ENCODE results near the gene GPC5. TPM values are rescaled to one million over a fixed set of nuclear protein-coding genes. Genes with fewer than 3 reads are reported as not detected.
"Not testable (repeated sequence)": the region's sequence is repeated elsewhere in the genome, so short reads cannot be mapped to it uniquely, and the experiment has no call there.

The GPC5 gene
- total RNA-seq, 1 experiment from 2014 or later = 0.07 TPM

GRCh38 chr13:91368676-91369440 lies 29.6 kb upstream of the GPC5 start:
- DNase-seq (ENCODE audit: extremely low read depth, low read depth) = no peak

- DNase-seq (ENCODE audit: extremely low read depth, low read depth) = no peak
These were observed 29.0 kb upstream of the GPC5 start for GRCh38 chr13:91369441-91369831.

DNA sequence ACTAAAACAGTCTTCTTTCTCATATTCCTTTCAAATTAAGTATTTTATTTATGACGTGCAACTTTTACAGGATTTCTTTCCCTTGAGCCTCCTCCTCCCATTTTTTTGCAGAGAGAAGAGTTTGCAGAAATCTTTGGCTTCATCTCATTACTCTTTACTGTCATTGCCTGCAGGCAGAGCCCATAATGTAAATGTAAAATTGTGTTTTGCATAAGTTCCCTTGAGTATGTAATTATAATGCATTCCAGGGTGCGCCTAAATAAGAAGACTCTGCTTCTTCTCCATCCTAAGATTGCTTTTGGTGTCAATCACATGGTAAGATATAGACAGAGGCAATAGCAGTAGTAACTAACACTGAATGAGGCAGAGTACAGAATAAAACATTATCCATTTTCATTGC lies 27.9 kb upstream of the GPC5 start:
- no peak for DNase-seq (ENCODE audit: extremely low read depth, low read depth)

- no peak for DNase-seq (ENCODE audit: extremely low read depth, low read depth)
These were observed 25.5 kb upstream of the GPC5 start for GRCh38 chr13:91372911-91373310.

DNA sequence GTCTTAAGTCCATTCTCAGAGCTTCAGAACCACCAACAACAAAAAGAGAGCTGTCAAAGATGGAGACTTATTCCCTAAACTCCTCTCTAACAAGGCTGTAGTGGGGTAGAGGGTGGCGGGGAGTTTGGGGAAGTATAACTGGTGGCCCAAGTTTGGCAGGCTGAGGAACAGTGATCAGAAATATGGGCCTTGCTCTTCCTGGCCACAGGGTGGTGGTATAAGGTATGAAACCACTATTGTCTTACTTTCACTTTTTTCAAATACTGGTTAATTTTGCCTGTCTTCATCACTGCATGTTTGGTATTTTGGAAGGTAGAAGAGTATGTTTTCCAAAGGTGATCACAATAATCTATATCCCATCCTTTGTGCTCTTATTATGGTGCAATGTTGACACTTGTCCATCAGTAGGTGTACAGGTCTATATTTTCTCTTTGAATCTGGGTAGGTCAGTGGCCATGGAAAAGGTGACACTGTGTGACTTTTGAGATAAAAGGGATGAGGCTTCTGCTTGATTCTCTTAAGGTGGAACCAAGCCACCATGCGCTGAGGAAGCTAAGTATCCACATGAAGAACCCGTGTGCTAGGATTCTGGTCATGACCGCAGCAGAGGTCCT lies 23.2 kb upstream of the GPC5 start:
- DNase-seq (ENCODE audit: extremely low read depth, low read depth) = no peak

DNA sequence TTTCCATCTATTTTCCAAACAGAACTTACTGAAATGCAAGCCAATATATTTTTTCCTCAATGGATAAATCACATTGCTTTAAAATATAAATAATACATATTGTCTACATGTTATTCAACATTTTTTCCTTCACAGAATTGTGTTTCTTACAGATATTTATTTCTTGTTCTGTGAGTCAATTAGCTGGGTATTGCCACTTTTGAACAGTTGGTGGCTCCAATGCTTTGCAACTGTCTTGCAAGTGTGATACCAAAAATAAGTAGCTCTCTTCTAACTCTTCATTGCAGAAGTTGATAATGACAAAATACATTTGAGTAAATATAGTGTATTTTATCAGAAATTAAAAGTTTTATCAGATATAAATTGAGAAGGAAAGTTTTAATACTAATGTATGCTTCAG lies 17.1 kb upstream of the GPC5 start:
- DNase-seq (ENCODE audit: extremely low read depth, low read depth) = peak; percentile 11

DNA sequence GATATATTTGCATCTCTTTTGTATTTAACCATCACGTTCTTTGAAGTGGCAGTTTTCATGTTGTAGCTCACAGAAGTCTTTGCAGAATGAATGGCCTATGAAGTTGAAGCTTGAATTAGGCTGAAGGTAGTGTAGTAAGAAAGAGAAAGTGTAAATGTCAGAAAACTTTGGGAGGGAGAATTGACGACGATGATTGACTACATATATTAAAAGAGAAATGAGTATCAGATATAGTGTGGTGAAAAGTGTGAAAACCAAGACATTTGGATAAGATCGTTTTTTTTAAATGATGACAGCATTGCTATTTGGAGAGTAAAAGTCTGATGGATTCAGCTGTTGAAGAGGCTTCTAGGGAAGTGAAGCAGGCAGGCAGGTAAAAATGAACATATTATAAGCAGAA lies 14.6 kb upstream of the GPC5 start:
- no peak for DNase-seq (ENCODE audit: extremely low read depth, low read depth)

DNA sequence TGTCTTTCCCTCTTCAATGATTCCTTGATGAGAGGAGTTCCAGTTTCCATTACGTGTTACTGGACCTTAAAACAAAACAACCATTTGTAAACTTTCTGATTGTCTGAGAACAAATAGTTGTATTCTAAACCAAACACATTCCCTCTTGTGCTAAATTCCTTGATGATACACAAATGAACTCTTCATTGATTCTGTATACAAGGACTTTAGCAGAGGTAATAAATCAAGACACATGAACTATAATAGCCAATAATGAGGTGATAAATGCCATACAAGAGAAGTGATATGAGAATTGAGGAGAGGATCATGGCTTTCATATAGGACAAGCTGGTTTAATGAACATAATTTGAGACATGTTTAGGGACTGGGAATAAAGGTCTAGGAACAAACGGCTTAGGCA lies 13.5 kb upstream of the GPC5 start:
- DNase-seq (ENCODE audit: extremely low read depth, low read depth) = no peak

GRCh38 chr13:91389186-91389585 lies 9.2 kb upstream of the GPC5 start:
- DNase-seq (ENCODE audit: extremely low read depth, low read depth) = no peak

- DNase-seq (ENCODE audit: extremely low read depth, low read depth) = no peak
These were observed 826 bp upstream of the GPC5 start for GRCh38 chr13:91397595-91397994.

GRCh38 chr13:91399189-91400062 lies 1.0 kb downstream of the GPC5 start:
- DNase-seq (ENCODE audit: extremely low read depth, low read depth) = no peak

DNA sequence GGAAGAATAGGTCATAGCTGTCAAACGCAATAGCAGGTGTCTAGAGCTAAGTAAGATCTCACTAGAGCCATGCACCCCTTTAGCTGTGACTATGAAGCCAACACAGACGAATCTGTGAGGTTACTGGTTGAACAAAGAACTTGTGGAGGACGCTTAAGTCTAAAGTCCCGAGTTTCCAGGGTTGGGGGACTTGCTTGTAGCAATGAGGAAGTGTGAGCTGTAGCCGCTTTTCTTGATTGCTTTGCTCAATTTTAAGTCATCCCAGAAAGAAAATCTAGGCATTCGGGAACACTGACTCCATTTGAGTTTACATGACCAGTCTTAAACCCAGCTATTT lies 1.6 kb downstream of the GPC5 start:
- no peak for DNase-seq (ENCODE audit: extremely low read depth, low read depth)

DNA sequence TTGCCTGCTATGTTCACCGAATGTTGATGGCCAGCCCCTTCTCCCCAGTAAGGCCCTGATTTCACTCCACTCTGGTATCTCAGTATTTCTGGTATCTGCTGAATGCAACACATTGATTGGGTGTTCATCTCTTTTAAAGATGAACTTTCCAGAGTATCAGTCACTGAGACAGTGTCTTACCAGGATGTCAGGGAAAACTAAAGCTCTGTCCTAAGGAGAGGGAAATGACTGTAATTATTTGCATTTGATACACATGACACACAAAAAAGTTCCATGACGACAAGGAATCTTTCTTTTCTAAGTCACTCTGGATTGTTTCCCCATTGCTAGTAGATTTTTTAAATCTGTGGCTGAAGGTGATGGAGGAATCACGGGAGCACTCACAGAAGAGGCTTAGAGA lies 2.2 kb downstream of the GPC5 start:
- no peak for DNase-seq (ENCODE audit: extremely low read depth, low read depth)

DNA sequence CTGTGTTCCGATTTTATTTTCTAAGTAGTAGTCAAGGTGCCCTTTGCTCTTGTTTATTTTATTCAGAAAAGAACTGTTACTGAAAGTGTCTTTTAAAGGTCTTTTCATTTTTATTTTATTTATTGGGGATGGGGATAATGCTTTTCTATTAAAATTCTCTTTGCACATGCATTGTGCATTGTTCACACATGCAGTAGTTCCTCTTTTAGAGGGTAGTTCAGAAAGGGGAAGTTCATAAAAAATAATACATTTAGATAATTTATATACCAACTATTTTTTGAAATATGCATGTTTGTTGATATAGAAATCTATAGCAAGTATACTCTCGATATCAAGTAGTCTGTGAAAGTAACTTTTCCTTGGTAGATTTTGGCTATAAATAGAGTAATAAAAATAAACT lies 3.5 kb downstream of the GPC5 start:
- no peak for DNase-seq (ENCODE audit: extremely low read depth, low read depth)

DNA sequence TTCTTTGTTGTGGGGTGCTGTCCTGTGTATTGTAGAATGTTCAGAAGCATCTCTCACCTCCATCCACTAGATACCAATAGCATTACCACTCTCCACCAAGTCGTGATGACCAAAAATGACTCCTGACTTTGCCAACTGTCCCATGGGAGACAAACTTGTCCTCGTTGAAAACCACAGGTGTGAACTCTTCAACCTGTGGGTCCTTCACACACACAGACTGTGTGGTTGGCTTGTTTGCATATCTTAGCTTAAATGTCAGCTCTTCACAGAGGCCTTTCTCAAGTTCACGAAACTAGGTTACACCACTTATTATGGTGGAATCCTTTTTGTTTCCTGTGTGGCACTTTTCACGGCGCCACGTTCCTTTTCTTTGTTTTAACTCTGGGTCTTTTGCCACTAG lies 6.8 kb downstream of the GPC5 start:
- no peak for DNase-seq (ENCODE audit: extremely low read depth, low read depth)

GRCh38 chr13:91406619-91407018 lies 8.2 kb downstream of the GPC5 start:
- DNase-seq (ENCODE audit: extremely low read depth, low read depth) = peak; percentile 33

DNA sequence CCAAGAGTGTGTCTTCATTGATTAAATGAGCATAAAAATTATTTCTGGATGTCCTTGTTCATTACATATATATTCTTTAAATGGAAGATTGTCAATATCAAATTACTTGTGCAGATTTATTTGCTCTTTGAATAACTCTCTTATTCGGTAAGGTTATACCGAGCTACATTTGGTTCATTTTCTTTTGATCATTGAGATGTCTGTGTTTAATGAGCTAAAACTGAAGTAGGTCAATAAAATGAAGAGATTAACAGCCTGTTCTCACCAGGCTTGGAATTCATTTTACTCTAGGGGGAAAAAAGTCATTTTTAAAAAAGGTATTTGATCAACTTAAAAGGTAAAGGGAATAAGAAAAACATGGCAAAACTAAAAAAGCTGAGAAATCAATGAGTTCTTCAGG lies 10.6 kb downstream of the GPC5 start:
- DNase-seq (ENCODE audit: extremely low read depth, low read depth) = no peak

DNA sequence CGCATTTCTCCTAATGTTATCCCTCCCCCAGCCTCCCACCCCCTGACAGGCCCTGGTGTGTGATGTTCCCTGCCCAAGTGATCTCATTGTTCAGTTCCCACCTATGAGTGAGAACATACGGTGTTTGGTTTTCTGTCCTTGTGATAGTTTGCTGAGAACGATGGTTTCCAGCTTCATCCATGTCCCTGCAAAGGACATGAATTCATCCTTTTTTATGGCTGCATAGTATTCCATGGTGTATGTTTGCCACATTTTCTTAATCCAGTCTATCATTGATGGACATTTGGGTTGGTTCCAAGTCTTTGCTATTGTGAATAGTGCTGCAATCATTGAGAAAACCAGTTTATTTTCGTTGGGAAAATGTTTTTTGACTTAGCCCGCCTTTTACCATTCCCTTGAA lies 18.2 kb downstream of the GPC5 start:
- DNase-seq (ENCODE audit: extremely low read depth, low read depth) = not testable (repeated sequence)

- no peak for DNase-seq (ENCODE audit: extremely low read depth, low read depth)
These were observed 19.4 kb downstream of the GPC5 start for GRCh38 chr13:91417660-91418325.

GRCh38 chr13:91426913-91427312 lies 28.5 kb downstream of the GPC5 start:
- DNase-seq (ENCODE audit: extremely low read depth, low read depth) = no peak

DNA sequence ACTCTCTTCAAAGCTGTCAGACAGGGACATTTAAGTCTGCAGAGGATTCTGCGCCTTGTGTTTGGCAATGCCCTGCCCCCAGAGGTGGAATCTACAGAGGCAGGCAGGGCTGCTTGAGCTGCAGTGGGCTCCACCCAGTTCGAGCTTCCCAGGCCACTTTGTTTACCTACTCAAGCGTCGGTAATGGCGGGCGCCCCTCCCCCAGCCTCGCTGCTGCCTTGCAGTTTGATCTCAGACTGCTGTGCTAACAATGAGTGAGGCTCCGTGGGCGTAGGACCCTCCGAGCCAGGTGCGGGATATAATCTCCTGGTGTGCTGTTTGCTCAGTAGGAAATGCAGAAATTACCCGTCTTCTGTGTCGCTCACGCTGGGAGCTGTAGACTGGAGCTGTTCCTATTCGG lies 40.3 kb downstream of the GPC5 start:
- DNase-seq (ENCODE audit: extremely low read depth, low read depth) = not testable (repeated sequence)
